Spleen (tissue), 7 donors: Measurements from ENCODE around the gene PDE5A.

Source experiments
- POLR2A ChIP-seq, 3 donors: fragments of 450-650 bp; IDR thresholded peaks; one replicate each; pipeline ENCODE4 v1.5.1; 2017; ENCODE audit warnings: antibody characterized with exemption in 3 of 3, mild to moderate bottlenecking in 1 of 3
- TF ChIP-seq, protein P1 (sequence below), 11 experiments: fragments of 200-600 bp in 7 of 11; fragments of 450-650 bp in 4 of 11; sonication (generic) in 4 of 11; IDR thresholded peaks in 8 of 11; conservative IDR thresholded peaks in 3 of 11; 1 replicate in 7 of 11; 2 replicates in 4 of 11; pipeline versions ENCODE4 v1.4.0 to v1.8.0; 2016 to 2021; ENCODE audit warnings: antibody characterized with exemption in 11 of 11, inconsistent platforms in 4 of 11, mild to moderate bottlenecking in 1 of 11
- donor health status: DM: no; HTN: no; CAD: no; lungs with moderate emphysema.
- donor health status: DM: no; HTN: no; CAD: no.
- donor health status: DM: no; HTN: no; CAD: no.

- TF ChIP-seq, protein P1, sequence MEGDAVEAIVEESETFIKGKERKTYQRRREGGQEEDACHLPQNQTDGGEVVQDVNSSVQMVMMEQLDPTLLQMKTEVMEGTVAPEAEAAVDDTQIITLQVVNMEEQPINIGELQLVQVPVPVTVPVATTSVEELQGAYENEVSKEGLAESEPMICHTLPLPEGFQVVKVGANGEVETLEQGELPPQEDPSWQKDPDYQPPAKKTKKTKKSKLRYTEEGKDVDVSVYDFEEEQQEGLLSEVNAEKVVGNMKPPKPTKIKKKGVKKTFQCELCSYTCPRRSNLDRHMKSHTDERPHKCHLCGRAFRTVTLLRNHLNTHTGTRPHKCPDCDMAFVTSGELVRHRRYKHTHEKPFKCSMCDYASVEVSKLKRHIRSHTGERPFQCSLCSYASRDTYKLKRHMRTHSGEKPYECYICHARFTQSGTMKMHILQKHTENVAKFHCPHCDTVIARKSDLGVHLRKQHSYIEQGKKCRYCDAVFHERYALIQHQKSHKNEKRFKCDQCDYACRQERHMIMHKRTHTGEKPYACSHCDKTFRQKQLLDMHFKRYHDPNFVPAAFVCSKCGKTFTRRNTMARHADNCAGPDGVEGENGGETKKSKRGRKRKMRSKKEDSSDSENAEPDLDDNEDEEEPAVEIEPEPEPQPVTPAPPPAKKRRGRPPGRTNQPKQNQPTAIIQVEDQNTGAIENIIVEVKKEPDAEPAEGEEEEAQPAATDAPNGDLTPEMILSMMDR (IDR thresholded peaks at IDR 0.05 in 8 of 11, conservative IDR thresholded peaks at IDR 0.05 in 3 of 11): no peak
- no peak for TF ChIP-seq POLR2A (IDR thresholded peaks at IDR 0.05)
These were observed 149.3 kb downstream of the PDE5A start for GRCh38 chr4:119479180-119479808.
